ENCODE measurements around the gene SOX1.

SOX1 gene

DNA sequence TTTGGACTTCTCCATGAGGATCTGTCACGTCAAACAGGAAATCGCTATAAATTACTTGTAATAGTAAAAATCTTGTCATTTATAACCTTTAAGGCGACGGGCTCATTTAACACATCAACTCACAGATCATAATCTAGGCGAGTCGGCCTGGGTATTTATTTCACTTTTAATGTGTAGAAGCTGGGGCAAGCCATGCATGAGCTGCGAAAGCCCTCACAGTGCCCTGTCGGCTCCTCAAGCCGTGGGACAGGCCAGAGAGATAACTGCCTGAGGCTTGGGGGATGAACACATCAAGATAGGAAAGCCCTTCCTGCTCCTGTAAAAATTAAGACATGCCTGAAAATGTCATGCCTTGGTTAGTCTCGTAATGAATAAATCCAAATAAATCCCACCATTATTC is 30.8 kb downstream of the SOX1 start:
- TF ChIP-seq, protein P1, sequence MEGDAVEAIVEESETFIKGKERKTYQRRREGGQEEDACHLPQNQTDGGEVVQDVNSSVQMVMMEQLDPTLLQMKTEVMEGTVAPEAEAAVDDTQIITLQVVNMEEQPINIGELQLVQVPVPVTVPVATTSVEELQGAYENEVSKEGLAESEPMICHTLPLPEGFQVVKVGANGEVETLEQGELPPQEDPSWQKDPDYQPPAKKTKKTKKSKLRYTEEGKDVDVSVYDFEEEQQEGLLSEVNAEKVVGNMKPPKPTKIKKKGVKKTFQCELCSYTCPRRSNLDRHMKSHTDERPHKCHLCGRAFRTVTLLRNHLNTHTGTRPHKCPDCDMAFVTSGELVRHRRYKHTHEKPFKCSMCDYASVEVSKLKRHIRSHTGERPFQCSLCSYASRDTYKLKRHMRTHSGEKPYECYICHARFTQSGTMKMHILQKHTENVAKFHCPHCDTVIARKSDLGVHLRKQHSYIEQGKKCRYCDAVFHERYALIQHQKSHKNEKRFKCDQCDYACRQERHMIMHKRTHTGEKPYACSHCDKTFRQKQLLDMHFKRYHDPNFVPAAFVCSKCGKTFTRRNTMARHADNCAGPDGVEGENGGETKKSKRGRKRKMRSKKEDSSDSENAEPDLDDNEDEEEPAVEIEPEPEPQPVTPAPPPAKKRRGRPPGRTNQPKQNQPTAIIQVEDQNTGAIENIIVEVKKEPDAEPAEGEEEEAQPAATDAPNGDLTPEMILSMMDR (IDR thresholded peaks at IDR 0.05; ENCODE audit: insufficient read depth, low read depth, low read length, missing control alignments): no peak
- DNase-seq (ENCODE audit: low read depth): no peak
- H3K4me3 ChIP-seq (ENCODE audit: low read depth, low read length): no peak overlapping the region

DNA sequence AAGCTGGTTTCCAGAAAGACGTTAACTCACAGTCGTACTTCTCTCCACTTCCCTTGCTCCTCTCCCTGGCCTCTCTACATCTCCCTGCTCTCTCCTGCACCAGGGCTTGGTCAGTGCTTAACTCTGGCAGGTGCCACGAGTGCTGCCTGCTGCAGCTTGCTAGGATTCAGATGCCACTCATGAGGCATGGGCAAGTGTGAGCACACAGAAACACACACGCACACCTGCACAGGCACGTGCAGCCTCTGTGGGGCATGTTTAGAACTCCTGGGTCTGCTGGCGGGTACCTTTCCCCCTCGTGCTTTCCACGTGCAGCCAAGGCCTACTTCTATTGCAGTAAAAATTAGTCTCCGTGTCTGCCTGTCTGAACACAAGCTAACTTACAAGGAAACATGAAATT is 31.8 kb downstream of the SOX1 start:
- no peak for DNase-seq (ENCODE audit: low read depth)
- TF ChIP-seq, protein P1 (IDR thresholded peaks at IDR 0.05; ENCODE audit: insufficient read depth, low read depth, low read length, missing control alignments): no peak

DNA sequence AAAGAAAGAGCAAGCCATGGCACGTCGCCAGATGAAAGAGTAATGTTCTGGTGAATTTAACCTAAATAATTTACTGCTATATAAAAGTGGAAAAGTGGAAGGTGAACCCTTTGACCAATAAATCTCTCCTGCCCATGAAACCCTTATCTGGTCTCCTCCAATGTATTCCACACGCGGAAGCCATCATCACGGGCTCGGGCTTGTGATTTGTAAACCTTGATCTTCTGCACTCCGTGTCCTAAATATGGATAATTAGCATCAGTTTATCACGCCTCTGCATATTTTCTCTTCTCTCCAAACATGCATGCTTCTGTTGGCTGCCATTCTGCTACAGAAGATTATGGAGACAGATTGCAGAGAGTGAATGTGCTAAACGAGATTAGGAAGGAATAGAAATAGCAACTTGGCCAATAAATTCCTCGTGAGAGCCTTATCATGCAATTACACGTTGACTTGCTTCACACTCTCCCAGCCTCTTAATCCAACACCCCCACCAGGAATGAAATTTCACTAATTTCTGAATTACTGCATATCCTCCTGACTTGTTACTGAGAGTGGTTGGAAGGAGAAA is 34.5 kb downstream of the SOX1 start:
- DNase-seq (ENCODE audit: low read depth): no peak
- no peak overlapping the region for H3K4me3 ChIP-seq (ENCODE audit: low read depth, low read length)
- TF ChIP-seq, protein P1 (IDR thresholded peaks at IDR 0.05; ENCODE audit: insufficient read depth, low read depth, low read length, missing control alignments): no peak

More for the DNA sequence above, 31.8 kb downstream of the SOX1 start:
- no peak overlapping the region for H3K4me3 ChIP-seq (ENCODE audit: low read depth, low read length)

DNA sequence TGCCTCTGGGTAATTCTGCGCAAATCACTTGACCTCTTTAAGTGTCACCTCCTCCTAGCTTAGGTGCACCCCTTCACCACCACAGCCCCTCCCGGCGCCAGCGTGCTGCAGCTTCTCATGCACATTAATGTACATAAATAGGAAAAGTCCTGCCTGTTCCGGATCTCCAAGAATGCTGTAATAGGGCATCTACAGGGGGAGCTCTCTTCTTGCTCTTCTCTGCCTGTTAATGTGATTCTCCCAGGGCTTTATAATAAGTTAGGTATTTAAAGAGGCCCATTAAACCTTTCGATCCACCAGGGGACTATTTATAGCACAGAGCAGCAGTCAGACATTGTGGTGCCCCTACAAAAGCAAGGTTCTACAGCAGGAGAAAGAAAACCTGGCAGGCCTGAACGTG is 35.3 kb downstream of the SOX1 start:
- TF ChIP-seq, protein P1 (IDR thresholded peaks at IDR 0.05; ENCODE audit: insufficient read depth, low read depth, low read length, missing control alignments): no peak
- H3K4me3 ChIP-seq (ENCODE audit: low read depth, low read length): no peak overlapping the region
- DNase-seq (ENCODE audit: low read depth): no peak

DNA sequence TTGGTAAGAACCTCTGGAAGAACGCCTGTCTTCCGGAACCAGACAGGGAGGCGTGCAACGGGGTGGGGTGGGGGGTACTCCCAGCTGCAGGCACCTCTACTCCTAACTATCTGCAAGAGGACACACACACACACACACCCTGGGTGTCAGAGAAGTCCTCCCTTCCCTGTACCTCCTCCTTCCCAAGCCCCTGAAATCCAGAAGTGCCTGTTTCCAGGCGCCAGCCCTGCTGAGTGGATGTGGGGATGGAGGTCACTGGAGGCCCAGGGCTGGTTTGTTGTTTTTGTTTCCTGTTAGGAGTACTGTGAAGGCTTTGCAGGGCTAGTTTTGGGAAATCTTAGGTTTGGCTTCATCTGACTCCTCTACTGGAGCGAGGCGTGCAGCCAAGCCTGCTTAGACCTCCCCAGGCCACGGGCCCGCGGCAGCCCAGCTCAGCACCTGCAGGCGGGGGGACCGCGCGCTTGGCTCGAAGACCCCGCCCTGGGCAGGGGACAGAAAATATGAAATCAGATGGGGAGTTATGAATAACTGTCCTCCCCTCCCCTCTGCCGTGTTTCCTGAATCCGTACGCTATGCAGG is 36.4 kb downstream of the SOX1 start:
- no peak overlapping the region for H3K4me3 ChIP-seq (ENCODE audit: low read depth, low read length)
- TF ChIP-seq, protein P1 (IDR thresholded peaks at IDR 0.05; ENCODE audit: insufficient read depth, low read depth, low read length, missing control alignments): no peak
- DNase-seq (ENCODE audit: low read depth): no peak

DNA sequence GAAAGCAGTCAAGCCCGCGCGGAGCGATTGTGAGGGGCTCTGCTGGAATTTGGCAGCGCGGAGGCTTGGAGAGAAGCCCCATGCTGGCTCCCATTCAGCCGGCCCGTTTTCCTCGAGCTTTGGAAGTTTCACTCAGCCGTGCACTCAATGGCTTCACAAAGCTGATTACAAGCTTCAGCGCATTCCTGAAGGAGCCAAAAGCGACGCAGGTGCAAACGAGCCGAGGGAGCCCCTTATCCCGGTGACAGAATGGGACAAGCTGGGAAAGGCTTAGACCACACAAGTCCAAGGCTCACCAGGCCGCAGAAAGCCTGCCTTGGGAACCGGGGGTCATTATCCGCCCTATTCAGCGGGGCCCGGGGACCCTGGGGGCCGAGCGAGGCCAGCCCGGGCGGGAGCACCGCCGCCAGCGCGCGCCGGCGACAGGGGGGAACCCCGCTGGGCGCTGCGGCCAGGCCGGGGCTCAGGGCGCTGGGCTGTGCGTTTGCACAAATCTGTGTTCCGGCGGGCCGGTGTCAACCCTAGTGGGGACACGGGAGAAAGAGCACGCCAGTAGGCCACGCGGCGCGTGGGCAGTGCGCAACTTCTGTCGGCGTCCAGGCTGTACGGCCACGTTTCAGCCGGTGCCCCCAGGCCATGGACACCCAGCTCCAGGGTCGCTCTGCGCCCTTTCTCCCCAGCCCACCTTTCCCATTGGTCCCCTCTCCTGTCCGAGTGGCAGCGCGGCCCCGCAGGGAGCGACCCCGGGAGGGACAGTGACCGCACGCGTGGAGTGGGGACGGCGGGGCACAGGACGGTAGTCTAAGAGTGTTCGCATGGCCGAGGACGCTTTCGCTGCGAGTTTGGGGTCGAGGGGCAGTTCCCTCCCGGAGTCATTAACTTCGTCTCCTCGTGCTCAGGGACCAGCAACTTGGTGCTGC is 37.3 kb downstream of the SOX1 start:
- TF ChIP-seq, protein P1 (IDR thresholded peaks at IDR 0.05; ENCODE audit: insufficient read depth, low read depth, low read length, missing control alignments): no peak
- DNase-seq (ENCODE audit: low read depth): no peak
- H3K4me3 ChIP-seq (ENCODE audit: low read depth, low read length): no peak overlapping the region
